ENCODE data around the gene UBQLN4. TPM values are rescaled to one million over a fixed set of nuclear protein-coding genes. Genes with fewer than 3 reads are reported as not detected.

Gene UBQLN4
- total and polyA plus RNA-seq, 9 of the 15 experiments (the other 6 are each of a cell fraction or from before 2014, with no cell fraction given): 13.5 to 65.5 (median 37.0) TPM

- H2AFZ ChIP-seq (ENCODE audit: low read depth, low read length): no peak overlapping the region
- no TSS peak for BruUV-seq (replicated peaks)
- no peak overlapping the region for H3K27ac ChIP-seq (ENCODE audit: extremely low read depth, low read depth, low read length)
- no peak overlapping the region for H3K4me2 ChIP-seq (ENCODE audit: insufficient read depth, low read length)
- peaks cover 25% of the 10 kb centered on the region; the same call in 1 of the 3 replicates for H3K36me3 ChIP-seq (ENCODE audit: control insufficient read depth, insufficient read depth, low read length)
- peaks cover 2% of the 10 kb centered on the region for H3K9me1 ChIP-seq (ENCODE audit: control insufficient read depth, insufficient read depth, low read length)
- H3K27me3 ChIP-seq (ENCODE audit: control insufficient read depth in 2 of 2, insufficient read depth in 2 of 2, low read length in 2 of 2): no peaks in the 10 kb centered on the region
- H3K9ac ChIP-seq (ENCODE audit: insufficient read depth in 1 of 2, low read depth in 2 of 2, low read length in 2 of 2): no peak overlapping the region
- H3K9me3 ChIP-seq (replicated peaks; ENCODE audit: control insufficient read depth, insufficient read depth, low read depth, low read length): no peaks in the 10 kb centered on the region
- H3K4me1 ChIP-seq (replicated peaks in 1 of 2; ENCODE audit: control insufficient read depth in 2 of 2, insufficient read depth in 2 of 2, low read length in 2 of 2): peaks cover 9 to 13% of the 10 kb centered on the region in 2 experiments; a peak in 4 of 5 replicates
- no peaks in the 10 kb centered on the region for H3K79me2 ChIP-seq (ENCODE audit: control insufficient read depth, insufficient read depth, low read length)
- intact Hi-C loops (cut with micrococcal nuclease): no loop called here
- POLR2A ChIA-PET: interaction anchor here (0.6 to 1.0 kb wide), 4 partner anchors 50 to 1073 kb away, joined by 3 to 5 read pairs (median 4); partner anchors contain the start of gene KHDC4
- DNase-seq (ENCODE audit: extremely low read depth in 1 of 4, low spot score in 3 of 4): no peak
- no peak for FAIRE-seq
- H3K4me3 ChIP-seq: no peak overlapping the region
- in situ Hi-C loops (cut with MboI): no loop called here
- CTCF ChIA-PET (ENCODE audit: low intra/inter-chr PET ratio): no interaction called here
- no peaks in the 10 kb centered on the region for H4K20me1 ChIP-seq (replicated peaks; ENCODE audit: control insufficient read depth, insufficient read depth, low read length)
- no peak for ATAC-seq
- 21% methylated on average over 1 of the region's 1 CpG for WGBS (ENCODE audit: insufficient coverage, low coverage, missing lambda C conversion rate)
- no peak for TF ChIP-seq CXXC5 (CRISPR knock-in tag; IDR thresholded peaks at IDR 0.05)
- no peak for TF ChIP-seq MAX (CRISPR knock-in tag; IDR thresholded peaks at IDR 0.05)
- no peak for TF ChIP-seq PHB (CRISPR knock-in tag; IDR thresholded peaks at IDR 0.05)
- no peak for TF ChIP-seq ZNF232 (CRISPR knock-in tag; IDR thresholded peaks at IDR 0.05)
- TF ChIP-seq, protein P1, sequence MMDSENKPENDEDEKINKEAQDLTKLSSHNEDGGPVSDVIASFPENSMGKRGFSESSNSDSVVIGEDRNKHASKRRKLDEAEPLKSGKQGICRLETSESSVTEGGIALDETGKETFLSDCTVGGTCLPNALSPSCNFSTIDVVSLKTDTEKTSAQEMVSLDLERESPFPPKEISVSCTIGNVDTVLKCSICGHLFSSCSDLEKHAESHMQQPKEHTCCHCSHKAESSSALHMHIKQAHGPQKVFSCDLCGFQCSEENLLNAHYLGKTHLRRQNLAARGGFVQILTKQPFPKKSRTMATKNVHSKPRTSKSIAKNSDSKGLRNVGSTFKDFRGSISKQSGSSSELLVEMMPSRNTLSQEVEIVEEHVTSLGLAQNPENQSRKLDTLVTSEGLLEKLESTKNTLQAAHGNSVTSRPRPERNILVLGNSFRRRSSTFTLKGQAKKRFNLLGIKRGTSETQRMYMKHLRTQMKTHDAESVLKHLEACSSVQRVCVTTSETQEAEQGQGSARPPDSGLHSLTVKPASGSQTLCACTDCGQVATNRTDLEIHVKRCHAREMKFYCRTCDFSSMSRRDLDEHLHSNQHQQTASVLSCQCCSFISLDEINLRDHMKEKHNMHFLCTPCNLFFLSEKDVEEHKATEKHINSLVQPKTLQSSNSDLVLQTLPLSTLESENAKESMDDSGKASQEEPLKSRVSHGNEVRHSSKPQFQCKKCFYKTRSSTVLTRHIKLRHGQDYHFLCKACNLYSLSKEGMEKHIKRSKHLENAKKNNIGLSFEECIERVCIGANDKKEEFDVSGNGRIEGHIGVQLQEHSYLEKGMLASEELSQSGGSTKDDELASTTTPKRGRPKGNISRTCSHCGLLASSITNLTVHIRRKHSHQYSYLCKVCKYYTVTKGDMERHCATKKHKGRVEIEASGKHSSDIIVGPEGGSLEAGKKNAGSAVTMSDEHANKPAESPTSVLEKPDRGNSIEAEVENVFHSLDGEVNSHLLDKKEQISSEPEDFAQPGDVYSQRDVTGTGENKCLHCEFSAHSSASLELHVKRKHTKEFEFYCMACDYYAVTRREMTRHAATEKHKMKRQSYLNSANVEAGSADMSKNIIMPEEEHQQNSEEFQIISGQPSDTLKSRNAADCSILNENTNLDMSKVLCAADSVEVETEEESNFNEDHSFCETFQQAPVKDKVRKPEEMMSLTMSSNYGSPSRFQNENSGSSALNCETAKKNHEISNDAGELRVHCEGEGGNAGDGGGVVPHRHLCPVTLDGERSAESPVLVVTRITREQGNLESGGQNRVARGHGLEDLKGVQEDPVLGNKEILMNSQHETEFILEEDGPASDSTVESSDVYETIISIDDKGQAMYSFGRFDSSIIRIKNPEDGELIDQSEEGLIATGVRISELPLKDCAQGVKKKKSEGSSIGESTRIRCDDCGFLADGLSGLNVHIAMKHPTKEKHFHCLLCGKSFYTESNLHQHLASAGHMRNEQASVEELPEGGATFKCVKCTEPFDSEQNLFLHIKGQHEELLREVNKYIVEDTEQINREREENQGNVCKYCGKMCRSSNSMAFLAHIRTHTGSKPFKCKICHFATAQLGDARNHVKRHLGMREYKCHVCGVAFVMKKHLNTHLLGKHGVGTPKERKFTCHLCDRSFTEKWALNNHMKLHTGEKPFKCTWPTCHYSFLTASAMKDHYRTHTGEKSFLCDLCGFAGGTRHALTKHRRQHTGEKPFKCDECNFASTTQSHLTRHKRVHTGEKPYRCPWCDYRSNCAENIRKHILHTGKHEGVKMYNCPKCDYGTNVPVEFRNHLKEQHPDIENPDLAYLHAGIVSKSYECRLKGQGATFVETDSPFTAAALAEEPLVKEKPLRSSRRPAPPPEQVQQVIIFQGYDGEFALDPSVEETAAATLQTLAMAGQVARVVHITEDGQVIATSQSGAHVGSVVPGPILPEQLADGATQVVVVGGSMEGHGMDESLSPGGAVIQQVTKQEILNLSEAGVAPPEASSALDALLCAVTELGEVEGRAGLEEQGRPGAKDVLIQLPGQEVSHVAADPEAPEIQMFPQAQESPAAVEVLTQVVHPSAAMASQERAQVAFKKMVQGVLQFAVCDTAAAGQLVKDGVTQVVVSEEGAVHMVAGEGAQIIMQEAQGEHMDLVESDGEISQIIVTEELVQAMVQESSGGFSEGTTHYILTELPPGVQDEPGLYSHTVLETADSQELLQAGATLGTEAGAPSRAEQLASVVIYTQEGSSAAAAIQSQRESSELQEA (IDR thresholded peaks at IDR 0.05; ENCODE audit: low read depth): no peak
- TF ChIP-seq, protein P2, sequence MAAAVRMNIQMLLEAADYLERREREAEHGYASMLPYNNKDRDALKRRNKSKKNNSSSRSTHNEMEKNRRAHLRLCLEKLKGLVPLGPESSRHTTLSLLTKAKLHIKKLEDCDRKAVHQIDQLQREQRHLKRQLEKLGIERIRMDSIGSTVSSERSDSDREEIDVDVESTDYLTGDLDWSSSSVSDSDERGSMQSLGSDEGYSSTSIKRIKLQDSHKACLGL (CRISPR knock-in tag; IDR thresholded peaks at IDR 0.05; ENCODE audit: borderline replicate concordance, poor library complexity, severe bottlenecking): no peak
- TF ChIP-seq TFE3 (CRISPR knock-in tag; IDR thresholded peaks at IDR 0.05): no peak
- TF ChIP-seq SMAD1 (IDR thresholded peaks at IDR 0.05; ENCODE audit: low read depth, low read length, partially characterized antibody): no peak
- no peak for TF ChIP-seq SPI1 (IDR thresholded peaks at IDR 0.05; ENCODE audit: borderline replicate concordance, low read depth, low read length)
- TF ChIP-seq SMARCA5 (IDR thresholded peaks at IDR 0.05): no peak
- TF ChIP-seq FOXM1 (IDR thresholded peaks at IDR 0.05; ENCODE audit: low read depth): no peak
- no peak for TF ChIP-seq FOXM1 (CRISPR knock-in tag; IDR thresholded peaks at IDR 0.05; ENCODE audit: low read depth)
- TF ChIP-seq KLF1 (tag; IDR thresholded peaks at IDR 0.05): no peak
Observed at GRCh38 chr1:156073110-156073687, 19.6 kb upstream of the UBQLN4 start.
